Effector CD8-positive, alpha-beta T cell (primary cell): Measurements from ENCODE around the gene SORCS2.

Source experiments
- DNase-seq: peaks from one replicate; lab custom pipeline; 2025; lab: John Stamatoyannopoulos, UW

The SORCS2 gene

DNA sequence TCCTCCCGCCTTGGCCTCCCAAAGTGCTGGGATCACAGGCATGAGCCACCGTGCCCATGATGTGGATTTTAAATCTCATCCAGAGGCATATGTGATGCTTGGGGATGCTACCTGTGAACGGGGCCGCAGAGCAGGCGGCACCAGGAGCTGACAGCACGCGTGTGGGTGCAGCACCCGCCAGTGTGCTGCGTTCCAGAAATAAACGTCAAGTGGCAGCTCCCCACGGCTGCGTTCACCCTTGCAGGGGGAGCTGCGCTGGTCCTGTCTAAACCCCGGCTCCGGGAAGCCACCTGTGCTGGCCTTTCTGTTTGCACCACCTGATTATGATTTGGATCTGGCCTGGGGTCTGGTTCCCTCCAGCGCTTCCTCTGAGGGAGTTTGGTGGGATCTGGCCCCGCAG lies 77.8 kb downstream of the SORCS2 start:
- no peak for DNase-seq

- no peak for DNase-seq
Observed at GRCh38 chr4:7272404-7272803, 80.1 kb downstream of the SORCS2 start.

- no peak for DNase-seq
Observed at GRCh38 chr4:7273738-7274297, 81.5 kb downstream of the SORCS2 start.

GRCh38 chr4:7275067-7275466 lies 82.7 kb downstream of the SORCS2 start:
- no peak for DNase-seq

GRCh38 chr4:7275490-7276154 lies 83.3 kb downstream of the SORCS2 start:
- DNase-seq = no peak

DNA sequence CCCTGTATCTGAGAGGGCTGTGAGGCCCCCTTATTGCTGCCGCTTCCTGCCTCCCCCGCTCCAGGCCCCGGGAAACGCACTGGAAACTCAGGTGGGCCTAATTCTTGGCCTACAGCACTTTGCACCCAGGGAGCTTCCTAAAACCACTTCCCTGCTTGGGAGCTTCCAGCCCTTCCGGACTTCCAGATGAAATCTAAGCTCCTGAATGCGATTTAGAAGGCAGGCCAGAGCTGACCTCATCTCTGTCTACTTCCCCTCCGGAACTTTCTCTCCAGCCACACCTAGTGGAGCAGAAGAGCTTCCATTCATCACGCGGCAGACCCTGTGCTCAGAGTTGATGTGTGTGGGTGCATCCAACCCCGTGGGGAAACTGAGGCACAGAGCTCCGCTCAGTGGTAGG lies 84.2 kb downstream of the SORCS2 start:
- no peak for DNase-seq

DNA sequence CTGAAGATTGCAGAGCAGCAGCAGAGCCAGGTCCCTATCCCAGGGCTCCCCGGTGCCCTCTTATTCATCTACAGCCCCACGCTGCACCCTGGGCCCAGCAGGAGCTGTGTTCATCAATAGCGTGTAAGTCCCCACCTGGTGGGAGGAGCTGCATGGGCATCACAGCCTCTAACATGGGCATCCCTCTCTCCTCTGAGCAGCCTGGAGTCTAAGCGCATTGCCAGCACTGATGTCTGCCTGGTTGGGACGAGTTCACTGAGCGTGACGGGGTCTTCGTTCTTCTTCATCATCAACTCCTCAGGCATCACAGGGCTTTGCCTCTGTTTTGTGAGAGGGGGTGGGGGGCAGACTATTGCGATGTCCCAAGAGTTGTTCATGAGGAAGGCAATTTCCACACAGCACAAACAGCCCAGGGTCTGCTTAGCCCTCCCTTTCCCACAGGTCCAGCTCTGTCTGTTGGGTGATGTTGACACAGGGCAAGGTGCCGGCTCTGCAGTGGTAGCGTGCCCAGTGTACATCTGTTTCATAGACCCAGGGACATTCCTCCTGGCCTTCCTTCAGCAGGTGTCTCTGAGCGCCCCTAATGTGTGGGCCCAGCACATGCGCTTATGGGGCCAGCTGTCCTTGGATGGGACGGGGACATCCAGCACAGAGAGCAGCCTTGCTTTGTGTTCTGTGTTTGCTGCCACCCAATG lies 85.9 kb downstream of the SORCS2 start:
- no peak for DNase-seq

- no peak for DNase-seq
Observed at GRCh38 chr4:7278981-7279380, 86.6 kb downstream of the SORCS2 start.

DNA sequence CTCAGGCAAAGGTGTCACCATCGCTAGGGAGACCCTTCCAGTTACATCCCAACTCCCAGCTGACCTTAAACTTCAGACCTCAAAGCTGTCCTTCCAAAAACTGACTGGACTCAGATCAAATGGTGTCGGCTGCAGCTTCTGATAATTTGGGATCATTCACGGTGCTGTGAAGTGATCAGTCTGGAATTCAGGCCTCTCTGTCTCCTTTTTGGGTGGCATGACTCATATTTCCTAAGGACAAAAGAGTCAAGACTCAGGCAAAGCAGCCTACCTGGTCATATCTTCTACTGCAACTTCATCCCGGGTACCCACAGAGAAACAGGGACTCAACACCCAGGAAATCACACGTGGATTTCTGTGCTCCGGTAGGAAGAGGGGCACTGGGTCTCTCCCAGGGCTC lies 87.6 kb downstream of the SORCS2 start:
- no peak for DNase-seq

GRCh38 chr4:7280926-7281690 lies 88.8 kb downstream of the SORCS2 start:
- DNase-seq = no peak

DNA sequence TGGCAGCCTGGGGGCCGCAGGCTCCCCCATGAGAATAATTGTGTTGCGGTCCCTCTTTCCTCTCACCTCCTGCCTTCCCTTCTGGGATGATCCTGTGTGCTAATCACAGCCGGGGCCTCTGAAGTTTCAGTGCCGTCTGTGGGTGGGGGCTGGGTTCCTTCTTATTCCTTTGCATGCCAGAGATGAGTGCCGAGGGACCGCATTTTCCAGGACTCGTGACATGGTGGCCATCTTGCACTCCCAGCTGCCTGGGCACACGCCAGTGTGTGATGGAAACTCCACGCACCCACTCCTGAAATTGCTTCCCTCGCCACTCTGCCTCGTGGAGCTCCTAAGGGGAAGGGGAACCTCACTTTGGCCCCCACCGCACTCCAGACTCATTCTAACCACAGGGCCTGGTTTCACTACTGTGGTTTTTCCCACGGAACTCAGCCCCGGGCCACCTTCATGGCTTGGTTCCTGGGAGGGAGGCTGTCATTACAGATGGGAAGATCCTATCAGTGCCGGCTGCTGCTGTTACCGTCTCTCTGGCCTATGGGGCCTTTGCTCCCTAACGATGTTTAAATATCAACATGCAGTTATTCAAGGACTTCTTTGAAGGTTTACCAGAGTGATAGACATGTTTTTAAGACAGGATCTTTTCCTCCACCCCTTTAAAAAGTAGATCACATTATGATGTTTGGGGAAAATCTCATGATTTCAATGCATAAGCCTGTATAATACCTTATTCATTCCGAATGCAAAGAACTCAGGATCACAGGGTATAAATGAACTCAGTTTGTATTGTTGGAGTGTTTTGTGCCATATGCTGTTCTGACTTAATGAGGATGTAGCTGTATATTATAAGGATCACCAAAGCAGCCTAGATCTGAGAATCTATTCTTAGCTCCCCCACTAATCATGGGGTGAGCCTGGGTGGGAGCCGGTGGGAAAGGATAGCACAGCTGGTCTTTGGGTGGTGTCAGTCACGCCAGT lies 89.6 kb downstream of the SORCS2 start:
- no peak for DNase-seq

- no peak for DNase-seq
Observed at GRCh38 chr4:7282786-7283440, 90.6 kb downstream of the SORCS2 start.

- no peak for DNase-seq
Observed at GRCh38 chr4:7285244-7286094, 93.1 kb downstream of the SORCS2 start.

- DNase-seq = no peak
Observed at GRCh38 chr4:7286170-7286569, 93.8 kb downstream of the SORCS2 start.

DNA sequence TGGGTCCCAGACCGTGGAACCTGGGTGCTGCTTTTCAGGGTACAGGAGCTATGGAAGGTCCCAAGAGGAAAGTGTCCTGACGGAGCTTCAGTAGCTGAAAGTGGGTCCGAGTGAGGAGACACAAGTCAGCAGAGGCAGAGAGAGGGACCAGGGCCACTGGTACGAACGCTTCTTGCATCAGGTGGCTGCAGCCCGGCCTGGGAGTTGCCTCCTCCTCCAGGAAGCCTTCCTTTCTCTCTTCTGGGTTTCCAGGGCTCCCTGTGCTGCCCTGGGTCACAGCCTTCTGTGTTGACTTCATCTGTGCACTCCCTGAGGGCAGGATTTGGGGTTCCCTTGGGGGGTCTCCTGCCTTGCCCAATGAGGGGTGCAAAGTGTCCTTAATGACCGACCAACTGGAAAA lies 94.5 kb downstream of the SORCS2 start:
- DNase-seq = no peak

DNA sequence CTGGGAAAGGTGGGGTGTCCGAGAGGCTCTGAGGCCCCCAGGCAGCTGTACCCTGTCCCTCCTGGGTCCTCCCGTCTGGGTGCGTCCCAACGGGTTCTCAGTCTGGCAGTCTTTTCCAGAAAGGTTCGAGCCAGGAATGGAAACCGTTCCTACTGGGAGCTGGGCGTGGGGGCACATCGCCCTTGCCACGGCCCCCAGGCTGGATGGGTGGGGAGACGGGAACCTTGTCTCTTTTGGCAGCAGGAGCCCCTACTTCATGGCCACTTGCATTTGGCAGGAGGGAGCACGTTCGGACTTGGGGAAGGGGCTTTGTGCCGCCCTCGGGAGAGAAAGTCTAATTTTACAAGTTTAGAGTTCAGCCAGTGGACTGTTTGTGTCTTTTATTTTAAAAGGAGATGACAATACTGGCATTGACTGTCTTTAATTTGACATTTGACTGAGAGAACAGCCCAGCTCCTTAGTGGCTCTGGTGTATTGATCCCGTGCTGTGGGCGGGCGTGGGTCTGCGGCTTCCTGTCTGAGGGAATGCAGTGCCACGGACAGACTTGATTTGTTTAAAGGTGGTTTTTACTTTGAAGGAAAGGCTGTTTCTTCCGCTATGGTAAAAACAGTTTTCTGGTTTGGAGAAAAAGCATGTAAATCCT lies 95.1 kb downstream of the SORCS2 start:
- no peak for DNase-seq

DNA sequence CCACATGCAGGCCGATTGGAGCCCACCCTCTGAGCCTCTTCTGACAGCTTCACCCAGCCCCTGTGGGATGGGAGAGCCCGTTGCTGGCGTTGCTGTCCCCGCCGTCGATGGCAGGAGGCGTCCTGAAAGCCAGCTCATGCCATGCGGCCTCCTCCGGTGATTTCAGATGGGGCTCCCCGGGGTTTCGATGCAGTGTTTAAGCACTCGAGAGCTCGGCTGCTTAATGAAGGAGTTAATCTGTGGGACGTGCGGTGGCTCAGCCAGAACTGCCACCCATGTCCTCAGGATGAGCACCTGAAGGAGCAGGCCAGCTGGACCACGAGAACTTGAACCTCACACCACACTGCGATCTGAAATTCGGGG lies 95.6 kb downstream of the SORCS2 start:
- DNase-seq = no peak

GRCh38 chr4:7288751-7289523 lies 96.6 kb downstream of the SORCS2 start:
- DNase-seq = no peak

DNA sequence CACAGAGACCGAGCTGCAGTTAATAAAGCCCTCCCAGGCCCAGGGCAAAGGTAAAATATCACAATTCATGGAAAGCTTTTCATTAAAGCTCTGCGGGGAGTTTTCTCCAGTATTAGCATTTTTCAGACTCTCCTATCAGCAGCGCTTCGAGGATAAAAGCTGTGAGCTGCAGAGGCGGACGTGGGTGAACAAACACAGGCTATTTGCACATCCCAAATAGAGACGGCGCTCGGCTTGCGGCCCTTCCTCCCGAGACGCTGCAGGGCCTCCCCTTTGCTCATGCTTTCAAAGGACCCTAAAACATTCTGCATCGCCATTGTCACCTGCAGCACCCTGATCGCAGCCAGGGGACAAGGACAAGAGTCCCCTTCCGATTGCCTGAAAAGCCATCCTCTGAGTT lies 97.3 kb downstream of the SORCS2 start:
- no peak for DNase-seq
